Measurements from ENCODE around the gene PTX4. TPM values are rescaled to one million over a fixed set of nuclear protein-coding genes. Genes with fewer than 3 reads are reported as not detected.

PTX4 gene, protein sequence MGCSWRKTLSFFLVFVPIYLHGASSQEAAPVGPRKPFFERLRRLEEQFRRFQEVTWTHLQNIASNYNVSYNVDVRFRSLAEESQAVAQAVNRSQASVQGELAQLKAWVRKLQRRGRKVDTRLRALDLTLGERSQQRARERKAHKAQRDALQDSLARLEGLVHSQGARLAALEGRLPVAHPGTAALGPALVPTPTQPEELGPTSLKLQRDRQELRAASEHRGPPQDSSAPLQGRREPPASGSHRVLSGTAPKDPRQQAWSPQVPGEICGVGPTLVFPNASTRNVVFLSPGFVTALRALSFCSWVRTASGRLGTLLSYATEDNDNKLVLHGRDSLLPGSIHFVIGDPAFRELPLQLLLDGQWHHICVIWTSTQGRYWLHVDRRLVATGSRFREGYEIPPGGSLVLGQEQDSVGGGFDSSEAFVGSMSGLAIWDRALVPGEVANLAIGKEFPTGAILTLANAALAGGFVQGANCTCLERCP
- total RNA-seq (2014; rRNA removed) (0.22 and 0.40 TPM in 2 replicates), Bru-seq, nascent RNA (percentile 13 among the genes with signal in this experiment), BruChase-seq, experiment 1, labeled RNA remaining after a 6-hour chase (percentile 16 among the genes with signal in this experiment), BruChase-seq, experiment 2, labeled RNA remaining after a 2-hour chase (percentile 23 among the genes with signal in this experiment)
- long read RNA-seq = 0 reads

DNA sequence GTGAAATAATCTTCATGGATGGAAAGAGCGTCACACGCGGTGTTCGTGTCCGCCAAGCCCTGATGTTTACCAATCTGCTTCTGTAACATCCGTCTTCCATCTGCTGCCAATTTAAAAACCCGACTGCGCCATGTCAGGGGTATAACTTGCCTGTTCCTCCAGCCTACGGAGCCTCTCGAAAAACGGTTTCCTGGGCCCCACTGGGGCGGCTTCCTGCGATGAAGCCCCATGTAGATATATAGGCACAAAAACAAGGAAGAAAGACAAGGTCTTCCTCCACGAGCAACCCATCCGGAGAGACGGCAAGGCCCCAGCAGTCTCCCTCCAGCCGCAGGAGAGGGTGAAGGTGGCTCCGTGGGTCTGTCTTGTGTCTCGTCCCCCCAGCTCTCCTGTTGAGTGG lies at the start of gene PTX4:
Gene PTX4 (minus strand): TSS at position 326 of the 400 bp plus-strand sequence. CDS start 35 bp downstream, at position 291.
- ChIA-PET CTCF (no interaction called here), POLR2A (ENCODE audit: unreplicated experiment) (no interaction called here)
- Histone ChIP-seq H3K36me3 (ENCODE audit: low read depth, low read length) (no peaks in the 10 kb centered on the region), H3K4me2 (ENCODE audit: low read length) (no peak within 1 kb of the TSS), H3K27ac (ENCODE audit: low read length) (no peak within 1 kb of the TSS), H3F3A (ENCODE audit: low read length, unreplicated experiment) (no peaks in the 10 kb centered on the region), H3K9me2 (replicated peaks; ENCODE audit: low read length) (no peaks in the 10 kb centered on the region), H3K79me2 (ENCODE audit: low read length) (peaks cover 4% of the 10 kb centered on the region), H3K9me3 (ENCODE audit: low read length) (no peaks in the 10 kb centered on the region), H3K27me3 (ENCODE audit: low read length) (no peaks in the 10 kb centered on the region), H4K20me1 (ENCODE audit: low read length) (no peaks in the 10 kb centered on the region), H3K4me3 (ENCODE audit: low read length) (no peak within 1 kb of the TSS), H3K9ac (ENCODE audit: low read length) (no peak within 1 kb of the TSS), H2AFZ (ENCODE audit: low read length) (no peak within 1 kb of the TSS), H3K4me1 (ENCODE audit: insufficient read depth, low read length) (peaks cover 7% of the 10 kb centered on the region)
- DNase-seq (no peak), ATAC-seq (no peak)
- intact Hi-C loops (cut with micrococcal nuclease) = no loop called here
- BruUV-seq (replicated peaks) = no TSS peak
- TF ChIP-seq, protein P1, sequence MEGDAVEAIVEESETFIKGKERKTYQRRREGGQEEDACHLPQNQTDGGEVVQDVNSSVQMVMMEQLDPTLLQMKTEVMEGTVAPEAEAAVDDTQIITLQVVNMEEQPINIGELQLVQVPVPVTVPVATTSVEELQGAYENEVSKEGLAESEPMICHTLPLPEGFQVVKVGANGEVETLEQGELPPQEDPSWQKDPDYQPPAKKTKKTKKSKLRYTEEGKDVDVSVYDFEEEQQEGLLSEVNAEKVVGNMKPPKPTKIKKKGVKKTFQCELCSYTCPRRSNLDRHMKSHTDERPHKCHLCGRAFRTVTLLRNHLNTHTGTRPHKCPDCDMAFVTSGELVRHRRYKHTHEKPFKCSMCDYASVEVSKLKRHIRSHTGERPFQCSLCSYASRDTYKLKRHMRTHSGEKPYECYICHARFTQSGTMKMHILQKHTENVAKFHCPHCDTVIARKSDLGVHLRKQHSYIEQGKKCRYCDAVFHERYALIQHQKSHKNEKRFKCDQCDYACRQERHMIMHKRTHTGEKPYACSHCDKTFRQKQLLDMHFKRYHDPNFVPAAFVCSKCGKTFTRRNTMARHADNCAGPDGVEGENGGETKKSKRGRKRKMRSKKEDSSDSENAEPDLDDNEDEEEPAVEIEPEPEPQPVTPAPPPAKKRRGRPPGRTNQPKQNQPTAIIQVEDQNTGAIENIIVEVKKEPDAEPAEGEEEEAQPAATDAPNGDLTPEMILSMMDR (conservative IDR thresholded peaks at IDR 0.05; ENCODE audit: low read depth, low read length) = no peak
- no peak for TF ChIP-seq EZH2phosphoT487 (IDR thresholded peaks at IDR 0.05; ENCODE audit: borderline replicate concordance, low read length)
- TF ChIP-seq EZH2 (IDR thresholded peaks at IDR 0.05; ENCODE audit: low read length, unreplicated experiment) = no peak

DNA sequence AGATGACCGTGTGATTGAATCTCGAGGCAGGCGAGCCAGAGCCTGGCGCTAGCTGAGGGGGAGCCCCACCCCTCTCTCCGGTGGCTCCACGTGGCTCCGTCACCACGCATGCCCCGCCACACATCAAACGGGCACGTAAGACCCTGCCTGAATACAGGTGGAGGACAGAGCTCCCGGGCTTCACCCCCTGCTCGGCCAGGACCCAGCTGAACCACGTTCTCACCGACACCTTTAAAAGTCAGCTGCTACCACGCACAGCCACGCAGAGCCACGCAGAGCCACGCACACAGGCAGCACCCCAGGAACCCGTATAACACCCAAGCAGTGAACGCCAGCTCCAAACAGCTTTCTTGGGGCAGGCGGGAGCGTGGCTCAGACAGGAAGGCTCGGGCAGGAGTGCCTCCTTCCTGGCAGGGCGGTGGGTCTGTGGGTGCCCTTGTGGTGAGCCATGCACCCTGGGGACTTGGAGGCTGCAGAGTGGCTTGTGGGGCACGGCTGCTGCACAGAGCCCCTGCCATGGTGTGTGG lies 49.1 kb upstream of the PTX4 start:
- ChIA-PET CTCF (no interaction called here), POLR2A (ENCODE audit: unreplicated experiment) (no interaction called here)
- BruUV-seq (replicated peaks) = no TSS peak
- ATAC-seq (no peak), DNase-seq (no peak)
- intact Hi-C loops (cut with micrococcal nuclease) = no loop called here
- Histone ChIP-seq H3K4me1 (ENCODE audit: insufficient read depth, low read length) (peaks cover 9% of the 10 kb centered on the region), H3K36me3 (ENCODE audit: low read depth, low read length) (no peaks in the 10 kb centered on the region), H3K27me3 (ENCODE audit: low read length) (no peaks in the 10 kb centered on the region), H3K4me3 (ENCODE audit: low read length) (no peak overlapping the region), H2AFZ (ENCODE audit: low read length) (no peak overlapping the region), H3K9me2 (replicated peaks; ENCODE audit: low read length) (no peaks in the 10 kb centered on the region), H3K27ac (ENCODE audit: low read length) (no peak overlapping the region), H3K79me2 (ENCODE audit: low read length) (no peaks in the 10 kb centered on the region), H4K20me1 (ENCODE audit: low read length) (no peaks in the 10 kb centered on the region), H3F3A (ENCODE audit: low read length, unreplicated experiment) (no peaks in the 10 kb centered on the region), H3K9me3 (ENCODE audit: low read length) (no peaks in the 10 kb centered on the region), H3K4me2 (ENCODE audit: low read length) (no peak overlapping the region), H3K9ac (ENCODE audit: low read length) (no peak overlapping the region)
- TF ChIP-seq, protein P1 (conservative IDR thresholded peaks at IDR 0.05; ENCODE audit: low read depth, low read length) = no peak
- TF ChIP-seq EZH2phosphoT487 (IDR thresholded peaks at IDR 0.05; ENCODE audit: borderline replicate concordance, low read length) = no peak
- no peak for TF ChIP-seq EZH2 (IDR thresholded peaks at IDR 0.05; ENCODE audit: low read length, unreplicated experiment)

Measured in PC-3 (cell line).